GM12872 (cell line): ENCODE data around the gene VAT1.

Source experiments
- TF ChIP-seq, protein P1 (sequence below): IDR thresholded peaks from 3 replicates; pipeline ENCODE4 v1.5.1; 2011; ENCODE audit warnings: low read depth, mild to moderate bottlenecking, low read length, moderate library complexity; ENCODE audit not compliant: insufficient read depth

Gene VAT1

GRCh38 chr17:43051969-43052368, 29.8 kb upstream of the VAT1 start:
- TF ChIP-seq, protein P1, sequence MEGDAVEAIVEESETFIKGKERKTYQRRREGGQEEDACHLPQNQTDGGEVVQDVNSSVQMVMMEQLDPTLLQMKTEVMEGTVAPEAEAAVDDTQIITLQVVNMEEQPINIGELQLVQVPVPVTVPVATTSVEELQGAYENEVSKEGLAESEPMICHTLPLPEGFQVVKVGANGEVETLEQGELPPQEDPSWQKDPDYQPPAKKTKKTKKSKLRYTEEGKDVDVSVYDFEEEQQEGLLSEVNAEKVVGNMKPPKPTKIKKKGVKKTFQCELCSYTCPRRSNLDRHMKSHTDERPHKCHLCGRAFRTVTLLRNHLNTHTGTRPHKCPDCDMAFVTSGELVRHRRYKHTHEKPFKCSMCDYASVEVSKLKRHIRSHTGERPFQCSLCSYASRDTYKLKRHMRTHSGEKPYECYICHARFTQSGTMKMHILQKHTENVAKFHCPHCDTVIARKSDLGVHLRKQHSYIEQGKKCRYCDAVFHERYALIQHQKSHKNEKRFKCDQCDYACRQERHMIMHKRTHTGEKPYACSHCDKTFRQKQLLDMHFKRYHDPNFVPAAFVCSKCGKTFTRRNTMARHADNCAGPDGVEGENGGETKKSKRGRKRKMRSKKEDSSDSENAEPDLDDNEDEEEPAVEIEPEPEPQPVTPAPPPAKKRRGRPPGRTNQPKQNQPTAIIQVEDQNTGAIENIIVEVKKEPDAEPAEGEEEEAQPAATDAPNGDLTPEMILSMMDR = no peak

- TF ChIP-seq, protein P1 = no peak
Measured at GRCh38 chr17:43044024-43044423, 21.8 kb upstream of the VAT1 start.

DNA sequence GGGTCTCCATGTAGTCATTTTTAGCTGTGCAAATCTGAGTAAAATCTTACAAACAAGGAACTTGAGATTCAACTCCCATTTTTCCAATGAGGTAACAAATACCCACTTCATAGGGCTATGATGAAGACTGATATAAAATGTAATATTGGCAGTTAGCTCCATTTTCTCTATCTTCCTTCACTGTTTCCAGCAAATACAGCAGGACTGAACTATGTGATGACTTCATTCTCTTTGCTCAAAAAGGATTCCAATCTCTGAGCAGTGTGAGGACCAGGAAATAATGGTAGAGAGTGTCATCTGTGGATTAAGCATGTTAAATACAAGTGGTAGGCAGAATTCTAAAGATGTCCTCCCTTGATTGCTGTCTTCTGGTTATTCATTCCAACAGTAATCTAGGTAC, 21.1 kb upstream of the VAT1 start:
- TF ChIP-seq, protein P1 = no peak

DNA sequence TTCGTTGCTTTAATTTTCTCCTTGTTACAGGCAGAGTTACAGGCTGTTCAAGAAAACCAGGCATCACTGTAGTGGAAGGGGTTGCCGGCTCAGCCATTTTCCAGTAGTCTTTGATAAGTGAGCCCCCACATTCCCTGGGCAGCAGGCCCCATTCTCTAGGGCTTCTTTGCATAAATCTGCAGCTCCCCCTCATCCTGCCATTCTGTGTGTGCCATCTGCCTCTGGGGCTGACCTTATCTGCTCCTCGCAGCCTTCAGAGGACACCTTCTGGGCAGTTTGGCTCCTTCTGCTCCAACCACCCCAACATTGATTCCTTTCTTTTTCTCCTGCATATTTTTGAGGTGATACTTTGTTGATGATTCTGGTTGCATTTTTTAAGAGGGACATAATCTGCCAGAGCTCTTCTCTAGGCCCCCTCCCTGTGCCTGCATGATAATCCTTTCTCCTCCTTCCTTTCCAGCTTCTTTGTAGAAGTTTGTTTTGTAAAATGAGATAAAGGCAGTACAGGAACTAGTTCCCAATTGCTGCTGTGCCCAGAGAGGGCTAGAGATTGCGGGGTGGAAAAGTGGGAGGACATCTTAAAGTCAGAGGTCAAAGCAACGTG, 19.9 kb upstream of the VAT1 start:
- TF ChIP-seq, protein P1 = no peak

DNA sequence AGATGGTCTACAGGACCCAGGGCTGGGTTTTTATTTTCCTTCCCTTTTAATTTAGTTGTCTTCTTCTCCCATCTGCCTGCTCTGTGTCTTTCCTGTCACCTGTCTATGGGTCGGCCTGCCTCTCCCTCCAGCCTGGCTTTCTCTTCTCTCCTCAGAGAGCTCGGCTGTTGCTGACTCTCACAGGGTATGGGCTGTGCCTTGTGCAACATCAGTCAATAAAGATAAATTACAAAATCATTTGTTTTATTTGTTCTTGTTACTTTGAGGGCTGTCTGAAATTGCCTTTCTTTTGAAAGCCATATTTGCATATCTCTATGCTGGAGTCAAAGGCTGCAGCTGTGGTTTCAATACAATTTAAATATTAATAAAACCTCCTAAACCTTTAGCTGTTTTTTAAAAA, 18.5 kb upstream of the VAT1 start:
- TF ChIP-seq, protein P1 = no peak

GRCh38 chr17:43039646-43040045, 17.5 kb upstream of the VAT1 start:
- TF ChIP-seq, protein P1 = no peak

- TF ChIP-seq, protein P1 = no peak
Measured at GRCh38 chr17:43034894-43035293, 12.7 kb upstream of the VAT1 start.
